Breast epithelium (tissue), 3 donors: ENCODE measurements around the gene C20orf144.

Source experiments
- CTCF ChIP-seq, 3 donors: fragments of 450-650 bp; IDR thresholded peaks; one replicate each; pipeline ENCODE4 v1.5.1; 2016 to 2017; ENCODE audit warnings: antibody characterized with exemption in 3 of 3, mild to moderate bottlenecking in 3 of 3, moderate library complexity in 3 of 3
- POLR2A ChIP-seq: fragments of 450-650 bp; IDR thresholded peaks from one replicate; pipeline ENCODE4 v1.6.1; 2016; ENCODE audit warnings: antibody characterized with exemption, mild to moderate bottlenecking, moderate library complexity
- POLR2AphosphoS5 ChIP-seq, 3 donors: sonication (generic); formaldehyde crosslinking; IDR thresholded peaks; one replicate each; pipeline ENCODE4 v1.6.1; 2017; ENCODE audit warnings: antibody characterized with exemption in 3 of 3

- TF ChIP-seq POLR2A = no peak
- TF ChIP-seq POLR2AphosphoS5 (IDR thresholded peaks at IDR 0.05) = no peak
- TF ChIP-seq CTCF (IDR thresholded peaks at IDR 0.05) = no peak
These were observed 24.8 kb downstream of the C20orf144 start for GRCh38 chr20:33686984-33687366.
